ENCODE measurements around the gene ALKBH8. TPM values are rescaled to one million over a fixed set of nuclear protein-coding genes. Genes with fewer than 3 reads are reported as not detected.
"Not testable (repeated sequence)": the region's sequence is repeated elsewhere in the genome, so short reads cannot be mapped to it uniquely, and the experiment has no call there.

The ALKBH8 gene
- total RNA-seq, 2 donors from 2014 or later = 7.1 to 7.2 TPM

GRCh38 chr11:107467696-107468095, 97.8 kb downstream of the ALKBH8 start:
- Histone ChIP-seq H3K27ac (no peak overlapping the region), H3K9me3 (no peaks in the 10 kb centered on the region), H3K36me3 (no peaks in the 10 kb centered on the region), H3K27me3 (replicated peaks; ENCODE audit: insufficient read depth) (no peaks in the 10 kb centered on the region), H3K4me3 (no peak overlapping the region), H3K4me1 (replicated peaks) (no peaks in the 10 kb centered on the region)
- TF ChIP-seq, protein P1, sequence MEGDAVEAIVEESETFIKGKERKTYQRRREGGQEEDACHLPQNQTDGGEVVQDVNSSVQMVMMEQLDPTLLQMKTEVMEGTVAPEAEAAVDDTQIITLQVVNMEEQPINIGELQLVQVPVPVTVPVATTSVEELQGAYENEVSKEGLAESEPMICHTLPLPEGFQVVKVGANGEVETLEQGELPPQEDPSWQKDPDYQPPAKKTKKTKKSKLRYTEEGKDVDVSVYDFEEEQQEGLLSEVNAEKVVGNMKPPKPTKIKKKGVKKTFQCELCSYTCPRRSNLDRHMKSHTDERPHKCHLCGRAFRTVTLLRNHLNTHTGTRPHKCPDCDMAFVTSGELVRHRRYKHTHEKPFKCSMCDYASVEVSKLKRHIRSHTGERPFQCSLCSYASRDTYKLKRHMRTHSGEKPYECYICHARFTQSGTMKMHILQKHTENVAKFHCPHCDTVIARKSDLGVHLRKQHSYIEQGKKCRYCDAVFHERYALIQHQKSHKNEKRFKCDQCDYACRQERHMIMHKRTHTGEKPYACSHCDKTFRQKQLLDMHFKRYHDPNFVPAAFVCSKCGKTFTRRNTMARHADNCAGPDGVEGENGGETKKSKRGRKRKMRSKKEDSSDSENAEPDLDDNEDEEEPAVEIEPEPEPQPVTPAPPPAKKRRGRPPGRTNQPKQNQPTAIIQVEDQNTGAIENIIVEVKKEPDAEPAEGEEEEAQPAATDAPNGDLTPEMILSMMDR (IDR thresholded peaks at IDR 0.05) = no peak
- TF ChIP-seq POLR2AphosphoS5 (IDR thresholded peaks at IDR 0.05) = peak; percentile 5
- intact Hi-C loops (cut with DNase I) = no loop called here
- DNase-seq (ENCODE audit: low spot score) = no peak
- 7% methylated on average over 1 of the region's 1 CpG for WGBS

DNA sequence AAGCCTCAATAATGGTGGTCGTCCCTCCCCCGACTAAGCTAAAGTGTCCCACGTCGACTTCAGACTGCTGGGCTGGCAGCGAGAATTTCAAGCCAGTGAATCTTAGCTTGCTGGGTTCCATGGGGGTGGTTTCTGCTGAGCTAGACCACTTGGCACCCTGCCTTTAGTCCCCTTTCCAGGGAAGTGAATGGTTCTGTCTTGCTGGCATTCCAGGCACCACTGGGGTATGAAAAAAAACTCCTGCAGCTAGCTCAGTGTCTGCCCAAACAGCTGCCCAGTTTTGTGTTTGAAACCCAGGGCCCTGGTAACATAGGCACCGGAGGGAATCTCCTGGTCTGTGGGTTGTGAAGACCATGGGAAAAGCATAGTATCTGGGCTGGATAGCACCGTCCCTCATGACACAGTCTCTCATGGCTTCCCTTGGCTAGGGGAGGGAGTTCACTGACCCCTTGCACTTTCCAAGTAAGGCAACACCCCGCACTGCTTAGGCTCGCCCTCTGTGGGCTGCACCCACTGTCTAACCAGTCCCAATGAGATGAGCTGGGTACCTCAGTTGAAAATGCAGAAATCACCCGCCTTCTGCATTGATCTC, 99.2 kb downstream of the ALKBH8 start:
- H3K4me3 ChIP-seq; H3K27ac ChIP-seq; H3K36me3 ChIP-seq; H3K9me3 ChIP-seq; H3K27me3 ChIP-seq (replicated peaks; ENCODE audit: insufficient read depth); DNase-seq (ENCODE audit: low spot score); intact Hi-C loops (cut with DNase I); H3K4me1 ChIP-seq (replicated peaks): not testable (repeated sequence)
- WGBS = 80% methylated on average over 7 of the region's 10 CpGs

DNA sequence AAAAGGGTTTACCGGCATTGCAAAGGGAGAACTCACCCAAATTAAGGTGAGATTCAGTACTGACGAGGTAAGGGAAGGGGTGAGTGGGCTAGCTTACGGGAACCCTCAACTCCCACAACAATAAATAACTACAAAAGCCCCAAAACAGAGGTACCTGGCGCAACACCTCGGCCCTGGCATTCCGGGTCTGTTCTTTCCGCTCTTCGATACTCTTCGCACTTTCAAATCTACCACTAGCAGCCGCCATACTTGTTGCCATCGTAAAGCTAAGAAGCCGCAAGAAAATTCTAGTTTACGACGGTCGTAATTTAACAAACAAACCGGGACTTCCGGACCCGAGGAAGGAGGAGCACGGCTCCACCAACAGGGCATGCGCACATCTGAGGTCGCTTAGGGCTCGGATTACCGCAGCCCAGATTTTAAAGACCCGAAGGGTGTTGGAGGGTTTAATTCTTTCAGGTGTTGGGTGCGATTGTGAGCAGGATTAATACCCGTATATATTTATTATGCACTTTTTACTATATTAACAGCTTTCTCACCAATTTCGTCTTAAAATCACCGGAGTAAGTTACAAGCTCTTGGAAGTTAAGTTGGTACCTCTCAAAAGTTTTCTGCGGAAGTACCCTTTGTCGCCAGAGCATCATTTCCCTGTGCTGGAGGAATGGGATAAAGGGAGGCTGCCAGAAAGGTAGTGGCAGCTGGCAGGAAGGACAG, 107.8 kb downstream of the ALKBH8 start, which contains the start of gene CWF19L2:
Gene CWF19L2 (minus strand): TSS at position 268 of the 714 bp plus-strand sequence. CDS start 9 bp downstream, at position 259.
- Histone ChIP-seq H3K4me3 (peak within 1 kb of the TSS; percentile 50 to 63), H3K9me3 (no peaks in the 10 kb centered on the region), H3K27ac (peak within 1 kb of the TSS; percentile 71 to 81), H3K27me3 (replicated peaks; ENCODE audit: insufficient read depth) (no peaks in the 10 kb centered on the region), H3K4me1 (replicated peaks) (no peaks in the 10 kb centered on the region), H3K36me3 (no peaks in the 10 kb centered on the region)
- WGBS = under 1% methylated on average over 30 of the region's 30 CpGs
- TF ChIP-seq POLR2AphosphoS5 (IDR thresholded peaks at IDR 0.05) = peak; percentile 97
- TF ChIP-seq POLR2A (IDR thresholded peaks at IDR 0.05) = no peak
- TF ChIP-seq, protein P1 (IDR thresholded peaks at IDR 0.05) = peak in 1 of 4 experiments; percentile 19
- peak; percentile 90 for DNase-seq (ENCODE audit: low spot score)
- intact Hi-C loops (cut with DNase I) = no loop called here

- Histone ChIP-seq H3K4me1 (replicated peaks) (no peaks in the 10 kb centered on the region), H3K27me3 (replicated peaks; ENCODE audit: insufficient read depth) (no peaks in the 10 kb centered on the region), H3K36me3 (no peaks in the 10 kb centered on the region), H3K9me3 (no peaks in the 10 kb centered on the region), H3K27ac (peak overlapping the region; percentile 71 to 81), H3K4me3 (peak overlapping the region; percentile 50 to 63)
- DNase-seq (ENCODE audit: low spot score) = no peak
- 2% methylated on average over 6 of the region's 6 CpGs for WGBS
- intact Hi-C loops (cut with DNase I) = no loop called here
- TF ChIP-seq POLR2A (IDR thresholded peaks at IDR 0.05) = no peak
- TF ChIP-seq POLR2AphosphoS5 (IDR thresholded peaks at IDR 0.05) = no peak
- TF ChIP-seq, protein P1 (IDR thresholded peaks at IDR 0.05) = no peak
Observed at GRCh38 chr11:107457205-107457557, 108.4 kb downstream of the ALKBH8 start.

GRCh38 chr11:107453594-107454286, 111.8 kb downstream of the ALKBH8 start:
- Histone ChIP-seq H3K27ac (no peak overlapping the region), H3K4me3 (no peak overlapping the region), H3K9me3 (no peaks in the 10 kb centered on the region), H3K4me1 (replicated peaks) (no peaks in the 10 kb centered on the region), H3K36me3 (no peaks in the 10 kb centered on the region), H3K27me3 (replicated peaks; ENCODE audit: insufficient read depth) (no peaks in the 10 kb centered on the region)
- 95% methylated on average over 5 of the region's 5 CpGs for WGBS
- DNase-seq (ENCODE audit: low spot score) = no peak
- intact Hi-C loops (cut with DNase I) = no loop called here
- TF ChIP-seq, protein P1 (IDR thresholded peaks at IDR 0.05) = no peak
- no peak for TF ChIP-seq POLR2A (IDR thresholded peaks at IDR 0.05)
- TF ChIP-seq POLR2AphosphoS5 (IDR thresholded peaks at IDR 0.05) = no peak
